A673 (cell line): ENCODE measurements around the gene COA8.

Experiments used
- CTCF ChIP-seq: fragments of 300-800, 200-600 bp; sonication (generic); conservative IDR thresholded peaks from 2 replicates; pipeline ENCODE4 v1.5.1; 2017; ENCODE audit warnings: low read depth, mild to moderate bottlenecking, antibody characterized with exemption, low read length, moderate library complexity, mixed read lengths
- EZH2 ChIP-seq: fragments of 200-600 bp; sonication (generic); IDR thresholded peaks from 2 replicates; pipeline ENCODE4 v1.6.1; 2017; ENCODE audit warnings: borderline replicate concordance, low read depth, mild to moderate bottlenecking, mixed read lengths, antibody characterized with exemption, low read length; ENCODE audit not compliant: poor library complexity, severe bottlenecking

- TF ChIP-seq CTCF (no peak), EZH2 (no peak)
Measured at GRCh38 chr14:103543721-103544387, 18.9 kb upstream of the COA8 start.
